Measurements from ENCODE around the gene SOWAHA.
"Not testable (repeated sequence)": the region's sequence is repeated elsewhere in the genome, so short reads cannot be mapped to it uniquely, and the experiment has no call there.

SOWAHA gene

DNA sequence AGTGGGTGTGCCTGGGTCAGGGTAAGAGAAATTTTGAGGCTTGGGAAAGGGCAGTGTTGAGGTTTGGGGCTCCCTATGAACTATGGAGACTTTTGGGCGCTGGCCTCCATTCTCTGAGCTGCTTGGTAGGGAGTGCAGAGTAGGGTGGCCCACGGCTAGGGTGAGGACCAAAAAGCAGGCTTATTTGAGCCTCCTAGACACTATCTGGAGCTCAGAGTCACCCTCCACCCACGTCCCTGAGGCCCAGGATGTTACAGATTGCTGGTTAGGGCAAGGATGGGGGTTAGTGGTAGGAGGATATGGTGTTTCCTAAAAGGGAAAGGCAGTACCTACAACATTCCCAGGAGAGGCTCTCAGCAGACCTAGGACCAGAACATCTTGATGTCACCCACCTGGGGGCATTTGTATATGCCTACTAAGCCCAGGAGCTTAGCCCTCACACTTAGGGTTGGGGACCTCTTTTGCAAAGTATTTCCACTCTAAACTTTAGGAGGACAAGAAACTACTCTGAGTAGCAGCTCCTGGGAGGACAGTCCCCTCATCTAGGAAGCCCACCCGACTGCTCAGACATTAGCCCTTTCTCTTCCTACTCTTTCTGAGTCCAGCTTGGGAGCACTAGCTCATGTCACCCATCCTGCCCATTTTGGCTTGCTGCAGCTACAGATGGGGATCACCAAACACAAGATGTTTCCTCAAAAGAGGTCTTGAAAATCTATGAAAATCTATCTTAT lies 15.0 kb downstream of the SOWAHA start:
- DNase-seq: no peak

DNA sequence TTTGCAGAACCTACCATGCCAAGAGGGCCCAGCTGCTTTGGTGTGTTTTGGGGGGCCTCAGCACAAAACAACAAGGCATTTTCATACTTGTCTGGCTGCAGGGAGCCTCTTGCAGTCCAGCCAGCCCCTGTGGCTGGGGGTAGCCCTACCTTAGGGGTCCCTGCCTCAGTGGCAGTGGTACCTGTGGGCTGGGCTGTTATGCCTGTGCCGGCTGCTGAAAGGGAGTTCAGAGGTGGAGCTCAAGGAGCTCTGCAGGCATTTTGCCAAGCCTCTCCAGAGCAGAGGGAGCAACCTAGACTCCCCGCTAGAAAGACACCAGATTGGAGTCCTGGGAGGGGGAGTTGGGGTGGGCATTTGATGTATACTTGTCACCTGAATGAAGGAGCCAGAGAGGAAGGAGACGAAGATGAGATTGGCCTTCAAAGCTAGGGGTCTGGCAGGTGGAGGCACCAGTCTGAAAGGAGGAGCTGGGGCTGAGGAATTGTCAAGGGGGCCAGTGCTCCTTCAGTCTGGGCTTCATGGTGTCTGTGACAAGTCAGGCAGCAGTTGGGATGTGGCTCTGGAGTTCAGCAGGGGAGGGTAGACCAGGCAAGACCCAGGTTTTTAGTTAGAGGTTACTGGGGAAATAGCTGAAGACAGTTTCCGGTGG lies 15.9 kb downstream of the SOWAHA start:
- no peak for DNase-seq

DNA sequence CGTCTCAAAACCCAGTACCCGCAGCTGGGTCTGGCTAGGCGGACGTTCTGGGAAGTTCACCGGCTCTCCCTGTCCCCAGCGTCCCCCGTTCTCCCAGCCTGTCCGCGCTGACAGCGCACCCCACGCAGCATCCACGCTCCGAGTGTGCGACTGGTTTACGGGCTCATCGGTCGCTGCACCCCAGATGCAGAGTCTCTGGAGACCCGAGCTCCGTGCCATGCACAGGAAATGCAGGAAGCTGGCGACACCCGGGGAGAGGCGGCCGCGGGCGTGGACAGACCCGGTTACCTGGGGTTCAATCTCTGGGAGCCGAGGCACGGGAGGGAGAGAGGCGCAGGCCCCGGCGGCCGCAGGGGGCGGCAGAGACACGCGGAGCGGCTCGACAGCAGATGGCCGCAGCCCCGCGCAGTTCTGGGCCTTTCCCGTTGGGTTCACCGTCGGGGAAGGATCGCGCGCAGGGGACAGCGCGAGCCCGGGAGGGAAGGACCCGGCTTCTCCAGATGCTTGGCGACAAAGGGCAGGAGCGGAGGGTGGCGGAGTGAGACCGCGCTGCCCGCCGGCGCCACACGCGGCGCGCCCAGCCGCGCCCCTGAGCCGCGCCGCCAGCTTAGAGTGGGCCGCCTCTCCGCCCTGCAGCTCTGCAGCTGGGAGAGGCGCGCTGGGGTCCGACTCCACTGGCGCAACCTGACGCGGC lies 16.8 kb downstream of the SOWAHA start:
- peak; percentile 50 to 58 for DNase-seq

DNA sequence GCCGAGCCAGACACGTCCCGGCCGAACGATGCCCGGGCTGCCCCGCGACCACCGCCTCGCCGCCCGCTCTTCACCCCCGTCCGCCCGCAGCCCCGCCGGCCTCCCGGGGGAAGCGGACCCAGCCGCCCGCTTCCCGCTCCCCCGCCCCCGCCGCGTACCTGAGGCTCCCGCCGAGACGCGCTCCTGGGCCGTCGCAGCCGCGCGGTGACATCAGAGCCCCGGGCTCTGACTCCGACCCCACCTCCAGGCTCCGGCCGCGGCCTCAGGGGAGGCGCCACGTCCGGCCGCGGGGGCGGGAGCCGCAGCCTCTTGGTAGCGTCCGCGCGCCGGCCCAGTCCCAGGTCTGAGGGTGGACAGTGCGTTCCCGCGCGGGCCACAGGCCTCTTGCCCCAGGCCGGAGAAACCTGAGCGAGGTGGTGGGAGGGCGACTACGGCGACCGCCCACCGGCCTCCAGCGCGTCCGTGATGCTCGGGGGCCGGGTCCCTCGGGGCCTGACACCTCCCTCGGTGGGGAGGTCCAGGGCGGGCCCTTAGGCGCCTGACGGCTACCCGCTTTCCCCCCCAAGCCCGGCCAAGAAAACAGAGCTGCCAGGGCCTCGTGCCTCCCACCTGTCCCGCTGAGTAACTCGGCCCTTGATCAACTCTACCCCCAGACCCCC lies 17.5 kb downstream of the SOWAHA start, which contains the start of gene SHROOM1:
TSS of gene SHROOM1 (minus strand) at position 212 of the 659 bp plus-strand sequence. CDS start 4,507 bp downstream, outside the sequence.
- no peak for DNase-seq

DNA sequence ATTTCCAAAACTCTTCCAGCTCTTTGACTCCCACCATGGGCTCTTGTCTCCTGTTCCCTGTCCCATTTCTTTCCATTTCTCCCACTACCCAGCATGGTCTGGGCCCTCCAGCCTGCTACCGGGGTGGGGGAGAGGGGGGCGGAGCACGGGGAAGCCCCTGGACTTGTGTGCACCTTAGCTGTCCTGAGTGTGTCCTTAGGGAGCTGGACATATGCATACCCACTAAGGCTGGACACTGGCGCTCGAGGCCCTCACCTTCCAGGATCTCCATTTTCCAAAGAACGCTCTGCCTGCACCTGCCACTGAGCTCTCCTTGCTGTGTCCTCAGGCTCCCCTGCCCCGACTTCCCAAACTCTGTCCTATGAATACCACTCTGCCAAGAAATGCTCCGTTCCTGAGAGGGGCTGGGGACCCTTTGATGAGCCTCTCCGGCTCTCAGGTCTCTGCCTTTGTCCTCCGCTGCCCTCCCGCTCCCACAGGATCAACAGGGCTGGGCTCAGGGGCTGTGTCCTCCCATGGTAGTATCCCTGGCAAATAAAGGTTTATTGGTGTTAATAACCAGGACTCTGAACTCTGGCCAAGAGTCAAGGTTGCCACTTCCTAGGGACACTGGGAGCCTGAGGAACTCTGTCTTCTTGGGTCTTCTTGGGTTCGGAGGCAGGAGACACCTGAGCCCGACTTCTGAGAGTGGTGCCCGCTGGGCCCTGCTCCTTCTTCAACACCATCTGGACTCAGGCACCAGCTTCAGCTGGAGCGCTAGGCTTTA lies 18.2 kb downstream of the SOWAHA start:
- DNase-seq: no peak

DNA sequence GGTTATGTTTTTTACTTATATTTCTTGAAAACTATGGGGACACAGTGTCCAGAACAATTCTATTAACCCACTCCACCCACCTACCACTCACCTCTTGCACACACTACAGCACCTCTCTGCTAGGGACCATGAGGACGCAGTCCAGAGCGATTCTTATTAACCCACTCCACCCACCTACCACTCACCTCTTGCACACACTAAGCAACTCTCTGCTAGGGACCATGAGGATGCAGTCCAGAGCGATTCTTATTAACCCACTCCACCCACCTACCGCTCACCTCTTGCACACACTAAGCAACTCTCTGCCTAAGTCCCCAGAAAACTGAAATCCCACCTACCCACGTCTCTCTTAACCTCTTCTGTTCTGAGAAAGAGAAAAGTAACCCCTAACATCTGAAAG lies 19.5 kb downstream of the SOWAHA start:
- no peak for DNase-seq

DNA sequence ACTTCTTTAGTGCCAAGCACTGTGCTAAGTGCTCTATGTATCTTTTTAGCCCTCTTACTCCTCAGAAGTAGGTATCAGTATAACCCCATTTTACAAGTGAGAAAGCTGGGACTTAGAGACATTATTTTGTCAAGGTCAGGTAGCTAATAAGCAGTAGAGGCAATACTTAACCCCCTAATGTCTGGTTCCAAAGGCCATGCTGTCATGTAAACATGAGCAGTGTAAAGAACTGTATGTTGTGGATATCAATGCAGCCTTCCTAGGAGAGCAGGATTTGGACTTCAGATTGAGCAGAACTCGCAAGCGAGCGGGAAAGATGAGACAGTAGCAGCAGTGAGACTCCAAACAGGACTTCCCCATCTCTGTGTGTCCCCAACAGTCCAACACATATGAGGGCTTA lies 21.0 kb downstream of the SOWAHA start:
- no peak for DNase-seq

DNA sequence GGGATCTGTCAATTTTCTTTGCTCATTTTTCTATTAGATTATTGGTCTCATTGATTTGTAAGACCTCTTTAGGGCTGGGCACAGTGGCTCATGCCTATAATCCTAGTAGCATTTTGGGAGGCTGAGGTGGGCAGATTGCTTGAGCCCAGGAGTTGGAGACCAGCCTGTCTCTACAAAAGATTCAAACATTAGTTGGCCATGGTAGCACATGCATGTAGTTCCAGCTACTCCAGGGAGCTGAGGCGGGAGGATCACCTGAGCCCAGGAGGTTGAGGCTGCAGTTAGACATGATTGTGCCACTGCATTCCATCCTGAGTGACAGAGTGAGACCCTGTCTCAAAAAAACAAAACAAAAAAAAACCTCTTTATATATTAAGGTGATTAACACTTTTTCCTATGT lies 23.8 kb downstream of the SOWAHA start:
- no peak for DNase-seq

DNA sequence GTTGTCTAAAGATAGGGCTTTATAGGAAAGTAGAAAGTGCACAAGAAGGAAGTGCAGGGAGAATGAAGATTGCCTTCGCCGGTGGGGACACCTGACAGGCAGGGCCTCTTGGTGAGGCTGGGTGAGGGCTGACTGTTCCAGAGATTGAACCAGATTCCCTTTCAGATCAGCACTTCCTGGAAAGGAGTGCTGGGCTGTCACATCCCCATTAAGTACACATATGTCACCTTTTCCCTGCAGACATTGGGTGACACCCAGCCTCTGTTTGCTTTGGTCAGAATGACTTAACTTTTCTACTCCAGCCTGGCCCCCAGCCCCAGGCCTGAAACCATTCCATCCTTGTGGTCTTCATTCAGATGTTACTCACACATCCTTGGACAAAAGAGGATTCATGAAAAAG lies 24.8 kb downstream of the SOWAHA start:
- no peak for DNase-seq

DNA sequence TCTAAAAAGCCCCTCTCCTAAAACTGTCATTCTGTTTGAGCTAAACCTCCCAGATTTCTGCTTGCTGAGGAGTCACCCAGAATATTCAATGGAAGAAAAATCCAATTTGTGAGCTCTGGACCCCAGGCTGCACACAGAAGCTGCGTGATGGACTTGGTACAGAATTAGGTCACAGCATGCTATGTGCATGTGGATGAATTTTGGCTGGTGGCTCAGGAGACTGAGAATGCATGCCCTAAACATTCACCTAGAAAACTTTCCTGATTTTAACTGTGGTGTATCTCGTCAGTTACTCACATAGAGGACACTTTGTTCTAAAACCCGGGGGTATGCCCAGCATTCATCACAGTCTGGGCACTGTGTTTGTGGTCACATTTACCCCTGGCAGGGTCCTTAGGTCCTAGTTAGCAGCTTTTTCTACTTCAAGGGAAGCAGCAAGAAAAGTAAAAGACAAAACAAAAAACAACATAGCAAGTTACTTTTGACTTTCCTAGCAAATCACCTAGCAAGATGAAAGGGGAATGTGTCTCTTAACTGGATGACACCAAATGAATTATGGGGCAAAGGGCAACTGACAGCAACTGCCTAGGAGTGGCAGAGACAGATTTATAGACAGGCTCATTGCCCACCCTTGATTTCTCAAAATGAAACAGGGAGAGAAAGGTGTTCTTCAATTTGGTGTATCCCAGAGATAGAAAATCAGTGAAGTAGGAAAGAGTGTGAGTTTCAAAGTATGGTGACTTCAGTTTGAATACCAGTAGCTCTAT lies 25.6 kb downstream of the SOWAHA start:
- no peak for DNase-seq

DNA sequence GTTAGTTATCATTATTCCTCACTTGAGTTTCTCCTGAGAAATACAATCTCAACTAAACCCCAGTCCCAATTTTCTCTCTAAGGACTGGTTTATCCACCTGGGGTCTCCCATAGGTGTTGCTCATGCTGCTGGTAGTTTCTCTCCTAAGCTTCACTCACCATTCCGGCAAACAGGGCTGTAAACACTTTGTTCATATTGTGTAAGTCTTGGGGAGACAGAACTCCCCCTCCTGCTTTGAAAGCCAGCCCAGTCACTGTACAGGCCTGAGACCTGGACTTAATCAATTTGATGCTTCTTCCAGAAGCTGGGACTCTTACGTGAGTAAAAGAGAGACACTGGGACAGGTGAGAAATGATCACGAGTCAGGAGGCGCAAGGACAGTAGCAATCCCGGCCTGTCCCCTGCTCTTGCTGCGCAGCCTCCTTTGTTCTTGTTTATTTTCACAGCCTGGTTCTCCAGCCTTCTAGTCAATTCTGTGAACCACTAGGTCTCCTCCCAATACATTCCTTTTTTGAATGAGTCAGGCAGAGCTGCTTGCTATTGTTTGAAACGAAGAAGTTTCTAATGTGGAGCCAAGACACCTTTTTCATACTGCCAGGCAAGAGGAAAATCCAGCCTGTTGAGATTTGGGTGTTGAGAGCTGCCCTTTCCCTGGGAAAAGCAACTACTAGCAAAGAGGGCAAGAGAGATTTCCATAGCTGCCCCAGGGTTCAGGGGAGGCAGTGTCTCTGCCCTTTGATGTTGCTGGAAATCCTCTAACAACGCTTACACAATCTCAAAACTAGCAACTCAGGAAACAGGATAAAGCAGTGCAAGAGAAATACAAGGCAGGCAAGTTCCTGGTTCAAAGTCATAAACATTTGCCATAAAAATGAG lies 26.6 kb downstream of the SOWAHA start:
- DNase-seq: no peak

DNA sequence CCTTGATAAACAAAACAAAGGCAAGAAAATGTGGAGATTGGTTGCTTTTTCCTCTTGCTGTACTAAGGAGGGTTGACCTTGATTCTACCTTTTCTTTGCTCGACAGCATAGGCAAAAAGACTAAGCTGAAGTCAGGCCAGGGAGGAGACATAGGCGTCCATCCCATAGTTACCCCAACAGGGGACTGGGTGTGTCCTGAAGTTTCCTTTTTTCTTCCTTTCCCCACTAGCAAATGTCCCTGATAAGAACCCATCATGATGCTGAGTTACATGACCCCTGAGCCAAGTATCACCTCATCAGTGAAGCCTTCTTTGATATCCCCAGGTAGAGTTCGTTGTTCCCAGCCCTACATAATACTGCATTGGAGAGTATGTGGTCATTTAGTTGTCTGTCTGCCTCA lies 27.2 kb downstream of the SOWAHA start:
- DNase-seq: no peak

DNA sequence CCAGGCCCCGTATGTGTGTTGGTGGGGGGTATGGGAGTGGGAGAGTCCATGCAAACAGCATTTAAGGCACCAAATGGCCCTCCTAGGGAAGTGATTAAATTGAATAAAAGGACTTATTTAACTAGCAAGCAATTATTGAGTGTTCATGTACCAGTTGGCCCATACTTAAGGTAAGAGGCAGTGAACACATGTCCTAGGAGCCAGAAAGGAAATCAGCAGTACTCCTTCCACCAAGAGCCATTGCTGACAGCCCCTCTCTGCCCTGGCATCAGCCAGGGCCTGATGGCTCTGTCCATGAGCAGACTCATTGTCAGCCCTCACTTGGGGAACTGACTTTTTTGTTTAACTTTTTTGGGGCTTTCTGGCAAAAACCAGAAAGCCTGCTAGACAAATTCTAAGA lies 27.8 kb downstream of the SOWAHA start:
- no peak for DNase-seq

DNA sequence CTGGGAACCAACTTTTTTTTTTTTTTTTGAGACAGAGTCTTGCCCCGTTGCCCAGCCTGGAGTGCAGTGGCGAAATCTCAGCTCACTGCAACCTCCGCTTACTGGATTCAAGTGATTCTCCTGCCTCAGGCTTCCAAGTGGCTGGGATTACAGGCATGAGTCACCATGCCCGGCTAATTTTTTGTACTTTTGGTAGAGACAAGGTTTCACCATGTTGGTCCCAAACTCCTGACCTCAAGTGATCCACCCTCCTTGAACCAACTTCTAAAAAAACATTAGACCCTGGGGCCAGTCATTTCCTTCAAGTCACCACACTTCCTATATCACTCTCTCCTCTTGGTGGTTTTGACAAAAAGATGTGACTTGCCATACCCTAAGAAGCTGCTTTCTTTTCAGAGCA lies 28.2 kb downstream of the SOWAHA start:
- DNase-seq: peak in 1 of 2 experiments; percentile 20

DNA sequence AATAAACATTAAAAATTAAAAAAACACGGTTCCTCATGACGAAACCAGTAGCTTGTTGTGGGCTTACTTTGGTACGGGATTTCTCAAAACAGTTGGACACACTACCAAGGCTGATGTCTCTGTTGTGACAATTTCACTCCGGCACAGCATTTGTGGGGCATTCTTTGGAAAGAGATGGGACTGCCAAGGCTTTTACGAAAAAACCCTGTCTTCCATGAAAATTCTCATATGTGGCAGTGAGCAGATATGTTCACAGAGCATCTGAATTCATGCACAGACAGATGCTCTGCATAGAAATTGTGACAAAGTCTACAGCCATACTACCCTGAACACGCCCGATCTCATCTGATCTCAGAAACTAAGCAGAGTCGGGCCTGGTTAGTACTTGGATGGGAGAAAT lies 35.2 kb downstream of the SOWAHA start:
- no peak for DNase-seq

DNA sequence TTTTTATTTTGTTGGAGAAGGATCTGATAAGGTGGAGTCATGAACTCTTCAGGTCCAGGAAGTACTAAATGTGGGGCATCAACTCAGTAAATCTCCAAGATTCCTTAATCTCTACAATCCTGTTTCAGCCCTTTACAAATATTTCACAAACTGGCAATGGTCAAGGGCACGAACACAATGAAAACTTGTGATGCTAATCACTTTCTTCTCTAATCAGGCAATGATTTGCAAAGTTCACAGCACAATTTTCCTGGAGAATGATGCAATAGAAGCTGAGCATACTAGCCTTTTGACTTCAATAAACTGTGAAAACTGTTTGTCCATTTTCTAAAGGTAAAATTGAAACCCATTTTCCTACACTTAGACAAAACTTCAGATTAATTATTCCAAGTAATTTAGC lies 36.2 kb downstream of the SOWAHA start:
- DNase-seq: no peak

DNA sequence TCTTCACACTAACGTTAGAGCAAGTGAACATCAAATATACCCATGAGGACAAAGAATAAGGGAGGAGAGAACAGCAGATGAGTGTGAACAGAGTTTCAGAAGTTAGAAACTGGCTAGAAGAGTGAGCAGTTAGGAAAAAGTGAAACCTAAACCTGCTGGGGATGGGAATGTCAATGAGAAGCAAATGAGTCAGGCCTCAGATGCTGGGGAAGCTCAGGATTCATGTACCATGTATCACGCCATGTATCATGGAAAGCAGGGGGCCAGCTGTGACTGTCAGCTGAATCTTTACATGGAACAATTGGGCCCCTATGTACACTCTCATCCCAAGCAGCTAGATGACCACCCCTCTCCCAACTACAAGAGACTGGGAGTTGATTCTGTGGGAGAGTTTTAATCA lies 37.0 kb downstream of the SOWAHA start:
- DNase-seq: no peak

DNA sequence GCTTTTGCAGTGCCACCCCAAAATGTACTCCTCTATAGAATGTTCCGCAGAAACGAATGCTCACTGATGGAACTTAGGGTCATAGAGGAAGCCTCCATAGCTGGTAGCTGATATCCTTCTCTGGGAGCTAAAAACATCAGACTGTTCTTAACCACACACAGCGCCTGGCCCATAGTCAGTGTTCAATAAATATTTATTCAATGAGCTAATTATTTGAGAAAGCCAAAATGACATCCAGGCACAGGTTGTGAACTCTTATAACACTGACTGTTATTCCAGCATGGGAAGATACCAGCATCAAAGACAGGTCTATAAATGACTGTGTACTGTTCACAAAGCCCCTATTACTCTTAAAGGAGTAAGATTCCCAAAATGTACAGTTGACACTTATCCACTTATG lies 40.2 kb downstream of the SOWAHA start:
- no peak for DNase-seq

DNA sequence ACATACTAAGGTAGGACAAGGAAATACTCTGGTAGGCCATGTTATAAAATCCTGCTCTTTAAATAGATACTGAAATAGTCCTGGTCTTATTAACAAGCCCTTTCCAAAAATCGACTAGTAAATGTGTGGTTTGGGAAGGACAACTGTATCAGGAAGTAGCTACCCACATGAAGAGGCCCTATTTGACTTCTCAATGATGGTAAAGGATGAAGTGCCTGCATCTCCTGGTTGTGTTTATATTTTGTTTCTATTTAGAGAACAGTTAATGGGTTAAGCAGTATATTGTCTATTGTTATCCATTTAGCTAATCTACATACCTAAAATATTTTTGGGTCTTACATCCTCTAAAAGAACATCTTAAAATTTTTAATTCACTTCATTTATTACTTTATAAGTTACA lies 40.7 kb downstream of the SOWAHA start:
- DNase-seq: peak in 1 of 2 experiments; percentile 22

DNA sequence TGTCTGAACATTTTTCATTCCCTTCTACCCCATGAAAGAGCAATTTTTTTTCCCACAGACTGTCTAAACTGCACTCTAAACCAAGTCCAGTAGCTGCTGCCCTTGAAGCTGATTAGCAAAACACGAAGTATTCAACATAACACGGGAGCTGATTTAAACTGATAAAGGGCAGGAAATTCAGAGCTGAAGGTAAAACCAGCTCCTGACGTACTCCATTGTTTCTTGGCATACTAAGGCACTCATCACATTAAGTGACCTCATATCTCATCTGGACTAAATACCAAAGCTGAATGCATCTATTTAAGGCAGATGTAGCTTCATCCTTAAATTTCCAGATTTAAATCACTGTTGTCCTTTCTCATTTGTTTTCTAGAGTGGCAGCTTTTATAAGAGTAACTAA lies 41.2 kb downstream of the SOWAHA start:
- DNase-seq: no peak

DNA sequence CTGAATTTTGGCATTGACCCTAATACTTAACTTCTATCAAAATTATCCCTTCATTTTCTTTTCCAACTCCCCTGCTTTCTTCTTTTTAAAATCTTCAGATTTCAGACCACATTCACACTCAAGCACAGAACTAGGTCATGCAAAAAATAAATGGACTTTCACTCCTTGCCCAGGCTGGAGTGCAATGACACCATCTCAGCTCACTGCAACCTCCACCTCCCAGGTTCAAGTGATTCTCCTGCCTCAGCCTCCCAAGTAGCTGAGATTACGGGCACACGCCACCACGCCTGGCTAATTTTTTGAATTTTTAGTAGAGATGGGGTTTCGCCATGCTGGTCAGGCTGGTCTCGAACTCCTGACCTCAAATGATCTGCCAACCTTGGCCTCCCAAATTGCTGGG lies 41.9 kb downstream of the SOWAHA start:
- DNase-seq: not testable (repeated sequence)

Measured in Kasumi-1 (cell line).